Stimulated activated CD8-positive, alpha-beta memory T cell treated with anti-CD3 and anti-CD28 coated beads, Interleukin-4, amount 100 ng/mL, for 1 hour (primary cell): ENCODE measurements around the gene ADGRF5.

Source experiments
- DNase-seq, 2 donors: peaks; one replicate each; pipeline ENCODE4 v3.0.0-alpha.2; 2020; ENCODE audit warnings: low read depth in 2 of 2, low spot score in 1 of 2

ADGRF5 gene, protein sequence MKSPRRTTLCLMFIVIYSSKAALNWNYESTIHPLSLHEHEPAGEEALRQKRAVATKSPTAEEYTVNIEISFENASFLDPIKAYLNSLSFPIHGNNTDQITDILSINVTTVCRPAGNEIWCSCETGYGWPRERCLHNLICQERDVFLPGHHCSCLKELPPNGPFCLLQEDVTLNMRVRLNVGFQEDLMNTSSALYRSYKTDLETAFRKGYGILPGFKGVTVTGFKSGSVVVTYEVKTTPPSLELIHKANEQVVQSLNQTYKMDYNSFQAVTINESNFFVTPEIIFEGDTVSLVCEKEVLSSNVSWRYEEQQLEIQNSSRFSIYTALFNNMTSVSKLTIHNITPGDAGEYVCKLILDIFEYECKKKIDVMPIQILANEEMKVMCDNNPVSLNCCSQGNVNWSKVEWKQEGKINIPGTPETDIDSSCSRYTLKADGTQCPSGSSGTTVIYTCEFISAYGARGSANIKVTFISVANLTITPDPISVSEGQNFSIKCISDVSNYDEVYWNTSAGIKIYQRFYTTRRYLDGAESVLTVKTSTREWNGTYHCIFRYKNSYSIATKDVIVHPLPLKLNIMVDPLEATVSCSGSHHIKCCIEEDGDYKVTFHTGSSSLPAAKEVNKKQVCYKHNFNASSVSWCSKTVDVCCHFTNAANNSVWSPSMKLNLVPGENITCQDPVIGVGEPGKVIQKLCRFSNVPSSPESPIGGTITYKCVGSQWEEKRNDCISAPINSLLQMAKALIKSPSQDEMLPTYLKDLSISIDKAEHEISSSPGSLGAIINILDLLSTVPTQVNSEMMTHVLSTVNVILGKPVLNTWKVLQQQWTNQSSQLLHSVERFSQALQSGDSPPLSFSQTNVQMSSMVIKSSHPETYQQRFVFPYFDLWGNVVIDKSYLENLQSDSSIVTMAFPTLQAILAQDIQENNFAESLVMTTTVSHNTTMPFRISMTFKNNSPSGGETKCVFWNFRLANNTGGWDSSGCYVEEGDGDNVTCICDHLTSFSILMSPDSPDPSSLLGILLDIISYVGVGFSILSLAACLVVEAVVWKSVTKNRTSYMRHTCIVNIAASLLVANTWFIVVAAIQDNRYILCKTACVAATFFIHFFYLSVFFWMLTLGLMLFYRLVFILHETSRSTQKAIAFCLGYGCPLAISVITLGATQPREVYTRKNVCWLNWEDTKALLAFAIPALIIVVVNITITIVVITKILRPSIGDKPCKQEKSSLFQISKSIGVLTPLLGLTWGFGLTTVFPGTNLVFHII (N-terminal part only)

DNA sequence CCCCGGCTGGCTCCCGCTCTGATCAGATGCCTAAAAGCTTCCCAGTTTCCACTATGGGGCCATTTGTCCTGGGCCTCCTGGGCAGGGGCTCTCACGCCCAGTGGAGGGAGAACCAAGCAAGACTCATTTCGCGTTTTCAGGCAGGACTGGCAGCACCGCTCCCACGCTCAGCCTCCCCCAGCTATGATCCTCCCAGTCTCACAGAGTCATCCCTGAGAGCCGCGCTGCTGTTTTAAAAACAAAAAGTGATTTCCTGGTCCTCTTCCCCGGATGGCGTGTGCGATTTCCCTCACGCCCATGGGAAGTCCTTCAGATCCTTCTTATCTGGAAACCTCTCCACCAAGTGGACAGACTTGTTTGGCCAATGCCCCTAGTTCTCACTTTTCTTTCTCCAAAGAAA, at the start of gene ADGRF5:
Gene ADGRF5, minus strand, starts transcription at position 208 of the 400 bp plus-strand sequence. CDS start 15,176 bp downstream, outside the sequence.
- no peak for DNase-seq

DNA sequence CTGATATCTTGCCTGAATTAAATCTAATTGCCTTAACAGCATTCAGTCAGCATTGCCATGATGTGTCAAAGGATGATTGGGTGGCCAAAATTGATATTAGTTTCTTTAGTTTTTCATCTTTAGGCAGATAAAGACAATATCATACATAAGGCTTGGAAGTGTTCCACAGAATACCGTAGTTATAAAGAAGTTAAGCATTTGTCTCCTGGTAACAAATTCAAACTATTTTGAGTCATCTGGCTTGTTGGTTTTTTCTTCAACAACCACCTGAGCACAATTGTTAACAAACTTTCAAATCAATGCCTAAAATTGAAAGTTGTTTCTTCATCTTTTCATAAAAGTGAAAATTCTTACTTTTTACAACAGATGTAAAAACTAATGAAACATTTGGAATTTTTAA, 47.5 kb upstream of the ADGRF5 start:
- DNase-seq, result no peak

DNA sequence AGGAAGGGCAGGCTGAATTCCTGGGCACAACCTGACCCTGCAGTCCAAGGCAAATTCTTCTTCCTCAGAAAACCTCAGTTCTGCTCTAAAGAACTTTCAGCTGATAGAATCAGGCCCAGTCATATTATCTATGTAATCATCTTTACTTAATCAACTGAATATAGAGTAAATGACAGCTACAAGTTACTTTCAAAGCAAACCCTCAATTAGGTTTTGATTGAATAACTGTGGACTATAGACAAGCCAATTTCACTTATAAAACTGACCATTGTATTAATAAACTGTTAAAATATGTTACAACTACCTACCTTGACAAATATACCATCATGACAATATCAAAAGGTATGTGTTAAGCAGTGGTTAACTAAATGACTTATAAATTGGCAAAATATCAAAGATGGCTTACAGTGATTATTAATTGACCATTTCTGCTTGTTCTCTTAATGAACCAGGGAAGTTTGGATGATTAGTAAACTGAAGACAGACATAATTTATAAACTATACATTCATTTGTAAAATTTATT, 46.1 kb upstream of the ADGRF5 start:
- DNase-seq, result no peak

DNA sequence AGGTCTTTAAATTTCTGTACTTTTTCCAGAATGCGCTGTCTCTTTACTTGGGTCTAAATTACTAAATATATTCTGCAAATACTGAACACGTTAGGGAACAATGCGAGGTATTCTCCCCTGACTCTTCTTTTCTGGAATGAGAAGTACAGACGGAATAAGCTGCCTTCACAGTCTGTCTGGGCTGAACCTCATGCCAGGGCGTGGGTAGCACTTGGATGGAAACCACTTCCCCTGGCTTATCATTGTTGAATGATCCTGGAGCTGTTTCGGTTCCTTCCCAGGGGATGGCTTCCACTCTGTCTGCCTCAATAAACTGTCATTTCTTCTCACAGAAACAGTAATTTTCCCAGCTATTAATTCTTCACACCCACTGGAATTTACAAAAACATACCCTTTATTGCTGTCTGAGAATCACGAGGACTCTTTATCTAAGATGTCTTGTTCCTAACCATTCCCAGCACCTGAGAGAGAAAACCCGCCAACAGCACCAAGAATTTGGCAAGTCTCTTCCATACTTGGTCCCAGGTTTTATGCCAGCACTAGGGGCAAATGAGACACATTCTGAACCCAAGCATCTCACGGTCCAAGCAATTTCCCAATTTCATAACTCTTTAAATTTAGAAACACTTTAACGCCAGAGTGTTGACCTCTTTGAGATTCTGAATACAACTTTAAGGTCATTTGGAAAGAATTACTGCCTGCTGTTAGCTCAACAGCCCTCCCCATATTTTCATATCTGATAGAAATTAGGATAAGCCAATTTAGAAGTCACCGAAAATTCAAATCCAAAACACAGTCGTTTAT, 43.2 kb upstream of the ADGRF5 start:
- no peak for DNase-seq

DNA sequence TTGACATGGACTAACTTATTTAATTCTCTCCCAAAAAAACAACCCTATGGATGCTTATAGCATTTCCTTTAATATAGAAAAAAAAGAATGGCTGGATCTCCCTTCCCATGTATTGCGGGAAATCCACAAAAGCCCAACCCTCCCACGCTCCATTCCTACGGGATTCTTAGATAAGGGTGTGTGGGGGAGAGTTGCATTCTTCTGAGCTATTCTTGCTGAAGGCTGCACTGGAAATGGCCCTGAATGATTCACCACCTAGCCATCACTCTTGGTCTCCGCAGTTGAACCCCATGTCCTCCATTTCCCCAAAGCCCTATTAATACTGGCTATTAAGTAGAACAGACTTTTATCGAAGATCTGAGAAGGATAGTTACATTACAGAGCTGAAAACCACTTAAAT, 41.9 kb upstream of the ADGRF5 start:
- DNase-seq, result no peak

DNA sequence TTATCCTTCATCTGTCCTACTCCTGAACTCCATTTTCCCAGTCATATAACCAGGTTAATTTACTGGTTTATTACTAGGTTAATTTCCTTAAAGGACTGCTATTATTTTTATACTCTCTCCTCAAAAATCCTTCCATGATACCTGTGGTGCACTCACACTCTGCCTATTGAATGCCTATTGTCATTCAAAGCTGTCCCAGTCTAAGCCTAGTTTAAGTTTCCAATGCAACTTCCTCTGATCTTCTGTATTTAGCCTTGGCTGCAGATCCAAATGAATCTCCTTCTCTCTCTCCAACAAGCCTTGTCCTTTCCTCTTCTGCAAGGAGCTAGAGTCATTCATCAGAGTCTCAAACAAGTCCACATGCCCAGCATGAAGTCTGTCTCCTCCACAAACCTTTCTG, 41.3 kb upstream of the ADGRF5 start:
- DNase-seq, result no peak

DNA sequence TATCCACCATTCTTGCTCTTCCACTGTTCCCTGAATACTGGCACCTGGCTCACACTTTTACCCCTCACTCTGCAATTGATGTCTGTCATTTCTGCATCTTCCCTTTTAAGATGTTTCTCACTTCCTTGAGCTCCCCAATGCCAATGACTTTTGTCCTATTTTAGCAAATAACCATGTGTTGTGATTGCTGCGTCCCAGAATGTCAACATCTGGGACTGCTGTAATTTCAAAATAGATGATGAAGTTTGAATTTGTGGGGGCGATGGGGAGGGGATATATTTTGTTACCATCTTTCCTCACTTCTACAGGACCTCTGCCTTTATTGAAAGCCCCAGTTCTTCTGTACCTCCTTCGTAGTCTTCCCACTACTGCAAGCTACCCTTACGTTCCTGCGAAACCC, 40.0 kb upstream of the ADGRF5 start:
- DNase-seq, result no peak

DNA sequence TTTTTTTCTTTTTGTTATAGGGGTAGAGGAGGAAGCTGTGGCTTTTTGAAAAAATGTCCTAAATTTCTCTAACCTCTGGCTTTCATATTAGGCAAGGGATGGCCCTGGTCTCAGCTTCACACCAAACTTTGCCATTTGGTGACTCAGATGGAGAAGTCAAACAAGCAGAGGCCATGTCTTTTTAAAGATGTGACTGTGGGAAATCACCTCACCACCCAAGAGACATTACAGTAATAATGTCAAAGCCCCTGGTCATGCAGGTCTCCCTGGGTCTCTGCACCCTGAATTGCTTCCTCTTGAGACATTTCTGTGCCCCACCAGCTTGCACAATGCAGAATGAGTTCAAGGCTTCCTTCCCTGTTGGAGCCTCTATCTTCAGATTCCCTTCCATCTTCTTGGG, 39.5 kb upstream of the ADGRF5 start:
- DNase-seq, result no peak

DNA sequence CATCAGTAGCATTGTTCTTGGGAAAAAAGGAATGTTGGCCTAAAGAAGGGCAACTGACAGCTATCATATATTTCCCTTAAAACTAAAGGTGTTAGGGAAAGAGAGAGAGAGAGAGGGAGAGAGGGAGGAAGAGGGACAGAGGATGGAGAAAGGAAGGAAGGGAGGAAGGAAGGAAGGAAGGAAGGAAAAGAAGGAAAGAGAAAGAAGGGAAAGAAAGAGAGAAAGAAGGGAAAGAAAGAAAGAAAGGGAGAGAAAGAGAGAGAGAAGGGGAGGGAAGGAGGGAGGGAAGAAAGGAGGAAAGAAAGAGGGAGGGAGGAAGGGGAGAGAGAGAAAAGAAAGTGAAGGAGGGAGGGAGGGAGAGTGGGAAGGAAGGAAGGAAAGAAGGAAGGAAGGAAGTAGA, 37.7 kb upstream of the ADGRF5 start:
- no peak for DNase-seq

DNA sequence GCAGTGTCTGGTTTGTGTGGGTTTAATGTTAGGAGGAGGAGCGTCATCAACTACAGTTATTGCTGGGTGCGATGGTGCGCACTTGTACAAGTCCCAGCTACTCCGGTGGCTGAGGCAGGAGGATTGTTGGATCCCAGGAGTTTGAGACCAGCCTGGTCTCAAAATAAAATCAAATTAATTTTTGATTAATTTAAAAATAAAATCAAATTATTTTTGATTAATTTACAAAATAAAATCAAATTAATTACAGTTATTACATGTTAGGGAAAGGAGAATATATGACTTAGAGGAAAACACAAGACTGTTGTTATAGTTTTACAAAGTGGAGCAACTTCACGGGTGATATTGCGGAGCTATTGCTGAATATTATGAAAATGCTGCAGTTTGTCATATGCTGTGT, 34.7 kb upstream of the ADGRF5 start:
- no peak for DNase-seq

DNA sequence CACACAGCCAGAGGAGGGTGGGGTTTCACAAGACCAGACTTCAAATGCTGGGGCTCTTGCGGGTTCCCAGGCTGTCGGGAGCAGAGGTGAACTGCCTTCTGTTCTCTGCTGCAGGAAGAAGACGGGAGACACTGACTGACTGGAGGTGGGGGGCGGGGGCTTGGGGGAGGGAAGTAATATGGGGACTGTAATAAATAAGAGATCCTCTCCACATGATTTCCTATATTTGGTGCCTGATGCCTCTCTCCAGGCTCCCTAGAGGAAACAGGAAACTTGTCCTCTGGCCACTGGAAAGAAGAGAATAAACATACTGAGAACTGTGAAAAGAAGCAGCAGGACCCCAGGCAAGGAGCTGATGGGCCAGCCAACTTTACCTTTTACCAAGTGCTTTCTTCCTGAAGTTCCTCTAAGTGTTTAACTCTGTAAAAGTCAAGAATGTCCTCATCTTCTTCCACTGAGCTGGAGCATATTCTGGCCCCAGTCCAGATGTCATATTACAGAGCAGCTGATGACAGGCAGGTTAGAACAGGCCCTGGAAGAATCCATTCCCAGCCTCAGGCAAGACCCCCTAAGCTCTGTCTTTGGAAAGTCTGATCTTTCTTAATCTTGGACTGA, 33.2 kb upstream of the ADGRF5 start:
- no peak for DNase-seq

DNA sequence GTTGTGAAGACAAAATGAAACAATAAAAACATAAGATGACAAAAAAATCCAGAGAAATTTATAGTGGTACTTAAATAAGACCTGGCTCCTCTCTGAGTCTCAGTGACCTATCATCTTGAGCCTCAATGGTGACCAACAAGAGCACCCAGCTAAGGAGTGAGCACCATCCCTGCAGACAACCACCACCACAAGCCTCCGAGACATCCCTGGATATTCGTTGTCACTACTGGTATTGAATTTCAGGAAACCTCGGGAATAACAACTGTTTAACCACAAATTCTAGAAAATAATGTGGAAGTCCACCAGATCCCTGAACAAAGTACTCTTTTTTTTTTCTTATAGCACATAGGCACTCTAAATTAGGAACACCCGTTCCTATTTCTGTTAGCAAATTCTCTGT, 32.2 kb upstream of the ADGRF5 start:
- DNase-seq, result no peak

DNA sequence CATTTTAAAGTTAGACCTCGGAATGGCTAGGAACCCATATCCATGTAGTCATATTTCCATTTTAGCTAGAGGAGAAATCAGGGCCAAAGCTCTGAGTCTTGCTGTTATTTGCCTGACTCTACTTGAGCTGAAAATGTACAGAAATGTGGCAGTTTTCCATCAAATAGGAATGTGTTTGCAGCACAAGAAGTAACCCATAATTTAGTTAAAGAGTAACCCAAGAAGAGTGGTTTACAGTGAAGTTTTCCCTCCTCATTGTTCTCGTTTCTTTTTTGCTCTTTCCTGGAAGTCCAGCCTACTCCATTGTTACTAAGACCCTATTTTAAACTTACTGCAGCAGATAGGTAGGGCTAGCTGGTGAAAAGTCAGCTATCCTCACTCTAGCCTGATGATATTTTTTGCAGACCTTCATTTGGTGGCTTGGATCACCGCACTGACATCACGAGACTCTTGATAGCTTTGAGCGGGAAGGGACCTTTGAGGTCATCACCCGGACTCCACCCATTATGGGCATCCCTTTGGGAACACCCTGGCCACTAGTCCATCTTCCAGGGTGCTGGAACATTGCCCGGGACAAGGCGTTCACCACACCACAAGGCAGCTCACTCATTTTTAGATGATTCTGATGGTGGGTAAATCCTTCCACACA, 28.0 kb upstream of the ADGRF5 start:
- no peak for DNase-seq

DNA sequence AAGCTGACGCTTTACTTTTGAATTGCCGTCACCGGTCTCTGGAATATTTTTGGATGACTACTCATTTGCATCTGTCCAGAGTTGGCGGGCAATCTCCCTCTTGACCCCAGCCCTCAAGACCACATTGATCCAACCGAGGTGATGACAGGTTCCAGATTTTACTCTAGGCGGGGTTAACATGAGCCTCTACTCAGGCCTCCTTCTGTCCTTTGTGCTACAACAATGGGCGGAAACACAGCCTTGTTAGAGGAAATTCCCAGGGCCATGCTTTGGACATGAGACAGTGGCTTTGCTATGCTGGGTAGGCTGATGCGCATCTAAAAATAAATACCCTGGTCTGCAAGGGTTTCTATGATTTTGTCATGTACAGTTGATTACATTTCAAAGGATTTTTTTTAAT, 27.0 kb upstream of the ADGRF5 start:
- DNase-seq, result no peak

DNA sequence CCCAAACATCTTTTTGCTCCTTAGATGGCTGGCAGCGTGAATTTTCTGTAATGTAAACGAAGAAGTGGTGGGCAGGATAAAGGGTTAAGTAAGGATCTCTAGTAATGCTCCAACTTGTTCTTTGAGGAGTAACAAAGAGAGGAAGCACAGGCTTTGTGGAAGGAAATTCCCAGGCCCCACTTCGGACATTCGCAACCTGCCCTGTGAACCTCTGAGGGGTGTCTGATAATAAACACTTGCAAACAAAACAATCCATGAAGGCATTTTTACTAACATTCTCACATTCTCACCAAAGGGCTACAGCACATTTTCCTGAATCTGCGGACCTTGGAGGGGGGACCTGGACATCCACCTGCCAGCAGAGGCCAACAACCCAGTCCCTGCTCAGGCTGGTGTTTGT, 25.8 kb upstream of the ADGRF5 start:
- no peak for DNase-seq

DNA sequence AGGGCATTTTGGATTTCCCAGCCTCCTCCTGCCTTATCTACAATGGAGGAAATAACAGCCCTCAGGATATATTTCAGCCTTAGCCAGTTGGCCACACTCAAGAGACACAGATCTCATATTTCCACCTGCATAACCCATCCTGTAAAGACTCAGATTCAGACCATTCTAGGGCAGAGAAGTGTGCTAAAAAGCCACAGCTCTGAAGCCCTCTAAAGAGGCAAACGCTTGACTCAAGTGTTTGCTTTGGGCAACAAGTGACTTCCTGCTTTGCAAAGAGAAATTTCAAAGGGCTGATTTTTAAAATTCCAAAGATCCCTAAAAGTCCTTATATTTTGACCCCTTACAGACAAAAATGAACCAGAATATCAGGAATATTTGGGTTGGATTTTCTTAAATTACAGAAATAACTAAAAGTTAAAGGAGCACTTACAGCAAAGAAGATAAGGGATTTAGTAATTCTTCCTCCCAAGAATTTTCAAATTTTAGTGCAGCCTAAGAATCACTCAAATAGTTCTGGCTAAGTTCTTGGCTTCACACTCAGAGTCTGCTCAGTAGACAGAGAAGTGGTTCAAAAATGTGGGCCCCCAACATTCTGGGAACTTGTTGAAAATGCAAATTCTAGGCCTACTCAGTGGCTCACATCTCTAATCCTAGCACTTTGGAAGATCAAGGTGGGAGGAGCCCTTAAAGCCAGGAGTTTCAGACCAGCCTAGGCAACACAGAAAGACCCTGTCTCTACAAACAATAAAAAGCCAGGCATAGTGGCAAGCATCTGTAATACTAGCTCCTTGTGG, 18.9 kb upstream of the ADGRF5 start:
- no peak for DNase-seq

DNA sequence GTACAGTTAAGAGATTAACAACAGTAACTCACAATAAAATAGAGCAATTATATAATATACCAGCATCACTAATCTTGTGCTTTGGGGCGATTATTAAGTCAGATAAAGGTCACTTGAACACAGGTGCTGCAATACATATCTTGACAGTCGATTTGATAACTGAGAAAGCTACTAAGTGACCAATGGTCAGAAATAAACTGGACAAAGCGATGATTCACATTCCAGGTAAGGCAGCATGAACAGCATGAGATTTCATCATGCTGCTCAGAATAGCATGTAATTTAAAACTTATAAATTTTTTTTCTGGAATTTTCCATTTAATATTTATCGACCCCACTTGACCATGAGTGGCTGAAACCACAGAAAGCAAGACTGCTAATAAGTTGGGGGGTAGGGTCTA, 15.9 kb upstream of the ADGRF5 start:
- no peak for DNase-seq

DNA sequence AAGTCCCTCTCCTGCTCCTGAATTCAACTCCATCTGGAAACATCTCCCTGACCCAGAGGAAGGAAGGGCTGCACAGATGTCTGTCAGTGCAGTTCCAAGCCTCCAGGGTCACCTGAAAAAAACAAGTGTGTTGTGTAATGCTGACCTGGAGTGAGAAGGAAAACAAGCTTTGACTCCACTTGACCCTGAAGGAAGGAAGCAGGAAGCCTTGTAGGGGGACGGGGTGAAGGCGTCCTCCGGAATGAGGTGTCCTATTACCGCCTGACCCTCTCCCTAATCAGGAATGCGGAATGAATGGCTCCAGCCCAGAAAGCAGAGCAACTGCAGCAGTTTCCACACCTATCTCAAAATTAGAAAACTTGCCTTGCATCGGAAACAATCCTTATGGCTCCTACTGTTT, 13.9 kb upstream of the ADGRF5 start:
- DNase-seq, result no peak

DNA sequence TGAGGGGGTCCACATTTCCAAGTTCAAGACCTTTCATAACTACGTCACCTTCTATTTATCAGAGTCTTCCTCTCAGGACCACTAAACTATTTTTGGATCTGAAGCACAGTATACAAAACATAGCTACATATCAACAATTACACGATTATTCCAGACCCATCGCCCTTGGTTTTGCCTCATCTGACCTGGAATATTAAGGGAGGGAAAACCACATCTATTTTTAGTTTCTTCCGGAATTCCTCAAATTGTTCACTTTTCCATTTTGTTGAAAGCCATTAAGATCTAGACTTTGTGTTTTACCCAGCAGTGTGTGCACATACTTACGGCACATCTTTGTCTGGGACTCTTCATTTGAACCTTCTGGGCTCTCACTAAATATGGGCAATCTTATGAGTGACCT, 12.0 kb upstream of the ADGRF5 start:
- no peak for DNase-seq
